Measurements from ENCODE around the gene COG6. TPM values are rescaled to one million over a fixed set of nuclear protein-coding genes. Genes with fewer than 3 reads are reported as not detected.

Gene COG6
- polyA plus RNA-seq, 1 experiment, result 48.6 TPM

DNA sequence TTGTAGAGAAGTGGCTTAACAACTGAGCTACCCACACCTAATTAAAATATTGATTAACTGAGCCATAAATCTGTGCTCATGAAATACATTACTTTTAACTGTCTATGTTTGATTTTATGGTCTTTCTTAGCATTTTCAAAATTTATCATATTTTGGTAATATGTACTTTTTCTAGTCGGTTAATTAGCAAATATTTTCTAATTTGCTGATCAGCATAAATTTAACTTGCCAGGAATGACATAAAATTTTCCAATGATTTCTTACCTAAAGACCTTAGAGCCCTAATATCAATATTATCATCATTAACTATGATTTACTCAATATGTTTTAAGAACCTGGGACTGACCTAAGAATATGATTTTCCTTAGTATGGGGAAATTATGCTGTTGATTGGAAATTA is 19.9 kb upstream of the COG6 start:
- POLR2A ChIA-PET, result no interaction called here
- CTCF ChIA-PET, result interaction anchor here (1.3 kb wide), 1 partner anchor 19 kb away, joined by 8 read pairs; no protein-coding TSS in a partner anchor

DNA sequence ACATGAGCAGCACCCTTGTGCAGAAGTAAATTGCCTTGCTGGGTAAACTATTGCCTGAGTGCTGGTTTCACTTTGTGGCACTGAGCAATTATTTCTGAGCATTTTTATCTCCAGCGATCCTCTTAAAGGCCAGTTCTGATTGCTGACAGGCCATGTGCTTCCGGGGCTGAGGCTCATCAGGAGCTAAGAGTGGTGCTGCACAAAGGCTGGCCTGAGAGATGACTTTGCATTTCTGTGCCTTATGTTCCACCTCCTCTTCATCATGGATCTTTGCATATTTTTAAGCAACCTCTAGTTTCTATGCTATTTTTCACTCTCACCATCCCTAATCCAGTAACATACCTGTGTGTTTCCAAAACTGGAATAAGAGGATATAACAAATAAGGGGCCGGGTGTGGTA is 17.6 kb upstream of the COG6 start:
- Histone ChIP-seq H3K27ac (ENCODE audit: low read depth, low read length) (no peak overlapping the region), H3K27me3 (ENCODE audit: control insufficient read depth, insufficient read depth, low read length) (peaks cover 2% of the 10 kb centered on the region), H3K4me3 (ENCODE audit: low read depth, low read length) (no peak overlapping the region), H3K9me3 (ENCODE audit: control insufficient read depth, insufficient read depth, low read length) (no peaks in the 10 kb centered on the region)
- POLR2A ChIA-PET, result no interaction called here
- DNase-seq (ENCODE audit: low read depth, low spot score), result no peak
- CTCF ChIA-PET, result interaction anchor here (1.0 kb wide), 1 partner anchor 26 kb away, joined by 3 read pairs; no protein-coding TSS in a partner anchor
- TF ChIP-seq, protein P1, sequence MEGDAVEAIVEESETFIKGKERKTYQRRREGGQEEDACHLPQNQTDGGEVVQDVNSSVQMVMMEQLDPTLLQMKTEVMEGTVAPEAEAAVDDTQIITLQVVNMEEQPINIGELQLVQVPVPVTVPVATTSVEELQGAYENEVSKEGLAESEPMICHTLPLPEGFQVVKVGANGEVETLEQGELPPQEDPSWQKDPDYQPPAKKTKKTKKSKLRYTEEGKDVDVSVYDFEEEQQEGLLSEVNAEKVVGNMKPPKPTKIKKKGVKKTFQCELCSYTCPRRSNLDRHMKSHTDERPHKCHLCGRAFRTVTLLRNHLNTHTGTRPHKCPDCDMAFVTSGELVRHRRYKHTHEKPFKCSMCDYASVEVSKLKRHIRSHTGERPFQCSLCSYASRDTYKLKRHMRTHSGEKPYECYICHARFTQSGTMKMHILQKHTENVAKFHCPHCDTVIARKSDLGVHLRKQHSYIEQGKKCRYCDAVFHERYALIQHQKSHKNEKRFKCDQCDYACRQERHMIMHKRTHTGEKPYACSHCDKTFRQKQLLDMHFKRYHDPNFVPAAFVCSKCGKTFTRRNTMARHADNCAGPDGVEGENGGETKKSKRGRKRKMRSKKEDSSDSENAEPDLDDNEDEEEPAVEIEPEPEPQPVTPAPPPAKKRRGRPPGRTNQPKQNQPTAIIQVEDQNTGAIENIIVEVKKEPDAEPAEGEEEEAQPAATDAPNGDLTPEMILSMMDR (IDR thresholded peaks at IDR 0.05; ENCODE audit: low read depth, low read length), result no peak

More for the DNA sequence above, 19.9 kb upstream of the COG6 start:
- TF ChIP-seq, protein P1 (IDR thresholded peaks at IDR 0.05; ENCODE audit: low read depth, low read length), result no peak
- no peaks in the 10 kb centered on the region for H3K9me3 ChIP-seq (ENCODE audit: control insufficient read depth, insufficient read depth, low read length)
- DNase-seq (ENCODE audit: low read depth, low spot score), result no peak
- no peak overlapping the region for H3K27ac ChIP-seq (ENCODE audit: low read depth, low read length)
- no peak overlapping the region for H3K4me3 ChIP-seq (ENCODE audit: low read depth, low read length)
- no peaks in the 10 kb centered on the region for H3K27me3 ChIP-seq (ENCODE audit: control insufficient read depth, insufficient read depth, low read length)

DNA sequence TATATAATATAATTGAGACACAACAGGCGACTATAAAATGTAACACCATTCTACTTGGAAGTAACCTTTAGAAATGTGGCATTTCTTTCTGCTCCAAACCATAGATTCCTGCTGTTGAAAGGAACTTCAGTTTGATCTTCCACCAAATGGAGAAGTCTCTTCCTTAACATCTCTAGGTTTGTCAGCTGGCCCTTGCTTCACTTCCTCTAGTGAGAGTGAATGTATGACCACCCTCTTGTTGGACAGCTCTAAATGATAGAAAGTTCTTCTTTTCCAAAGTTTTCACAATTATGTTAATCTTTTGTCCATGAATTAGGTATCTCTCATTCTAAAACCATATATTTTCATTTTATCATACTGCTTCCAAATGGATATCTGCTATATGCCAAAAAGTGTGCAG is 13.8 kb upstream of the COG6 start:
- peaks cover 2% of the 10 kb centered on the region for H3K27me3 ChIP-seq (ENCODE audit: control insufficient read depth, insufficient read depth, low read length)
- TF ChIP-seq, protein P1 (IDR thresholded peaks at IDR 0.05; ENCODE audit: low read depth, low read length), result no peak
- POLR2A ChIA-PET, result no interaction called here
- no peak overlapping the region for H3K27ac ChIP-seq (ENCODE audit: low read depth, low read length)
- CTCF ChIA-PET, result no interaction called here
- no peak overlapping the region for H3K4me3 ChIP-seq (ENCODE audit: low read depth, low read length)
- no peak for DNase-seq (ENCODE audit: low read depth, low spot score)
- no peaks in the 10 kb centered on the region for H3K9me3 ChIP-seq (ENCODE audit: control insufficient read depth, insufficient read depth, low read length)

DNA sequence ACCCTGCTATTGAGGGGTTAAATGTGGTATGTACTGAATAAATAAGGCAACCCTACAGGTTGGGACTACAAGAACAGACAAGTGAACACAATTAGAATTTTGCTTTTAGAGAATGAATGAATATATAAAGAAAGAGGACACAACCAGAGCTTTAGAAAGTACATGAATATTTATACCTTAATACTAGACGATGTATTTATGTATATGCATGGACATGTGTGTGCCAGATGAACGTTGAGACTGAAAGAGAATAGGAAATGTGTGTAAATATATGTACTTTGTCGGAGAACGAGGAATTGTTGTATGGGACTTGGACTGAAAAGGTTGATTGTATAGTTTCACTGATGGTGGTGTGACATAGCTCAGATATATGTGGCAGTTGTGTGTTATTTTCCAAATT is 9.3 kb upstream of the COG6 start:
- Histone ChIP-seq H3K27me3 (ENCODE audit: control insufficient read depth, insufficient read depth, low read length) (peaks cover under 1% of the 10 kb centered on the region), H3K9me3 (ENCODE audit: control insufficient read depth, insufficient read depth, low read length) (no peaks in the 10 kb centered on the region), H3K27ac (ENCODE audit: low read depth, low read length) (no peak overlapping the region), H3K4me3 (ENCODE audit: low read depth, low read length) (no peak overlapping the region)
- CTCF ChIA-PET, result interaction anchor here (0.8 kb wide), 1 partner anchor 30 kb away, joined by 3 read pairs; no protein-coding TSS in a partner anchor
- TF ChIP-seq, protein P1 (IDR thresholded peaks at IDR 0.05; ENCODE audit: low read depth, low read length), result no peak
- no peak for DNase-seq (ENCODE audit: low read depth, low spot score)
- POLR2A ChIA-PET, result no interaction called here

DNA sequence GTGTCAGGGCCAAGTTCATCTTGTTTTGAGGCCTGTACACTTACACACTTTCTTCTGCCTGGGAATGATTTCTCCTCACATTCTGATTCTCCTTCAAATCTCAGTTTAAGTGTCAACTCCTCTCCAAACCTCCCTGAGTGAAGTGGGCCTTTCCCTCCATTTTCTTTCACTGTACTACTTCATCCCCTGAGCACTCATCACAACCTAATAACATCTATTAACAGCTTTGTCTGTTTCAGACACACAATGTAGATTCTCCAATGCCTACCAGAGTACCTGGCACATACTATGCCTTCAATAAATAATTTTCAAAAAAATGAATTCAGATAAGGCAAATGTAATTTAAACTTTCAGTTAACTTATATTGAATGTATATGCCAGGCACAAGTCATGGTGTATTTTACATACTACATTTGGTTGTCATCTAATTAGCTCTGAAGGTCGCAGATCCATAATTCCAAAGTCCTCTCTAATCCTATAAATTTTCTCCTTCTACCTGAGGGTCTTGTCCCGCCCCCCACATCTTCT is 357 bp upstream of the COG6 start:
- H3K9me3 ChIP-seq (ENCODE audit: control insufficient read depth, insufficient read depth, low read length), result no peaks in the 10 kb centered on the region; the same call in 1 of the 2 replicates
- H3K27ac ChIP-seq (ENCODE audit: low read depth, low read length), result no peak overlapping the region
- ChIA-PET POLR2A (no interaction called here), CTCF (interaction anchor here (0.6 to 1.7 kb wide), 4 partner anchors 27 to 510 kb away, joined by 3 to 5 read pairs (median 3); no protein-coding TSS in a partner anchor)
- H3K4me3 ChIP-seq (ENCODE audit: low read depth, low read length), result peak overlapping the region; percentile 93
- DNase-seq (ENCODE audit: low read depth, low spot score), result no peak
- TF ChIP-seq, protein P1 (IDR thresholded peaks at IDR 0.05; ENCODE audit: low read depth, low read length), result no peak
- no peaks in the 10 kb centered on the region for H3K27me3 ChIP-seq (ENCODE audit: control insufficient read depth, insufficient read depth, low read length)

Data from AG04450 (cell line).